Stimulated activated CD8-positive, alpha-beta memory T cell treated with anti-CD3 and anti-CD28 coated beads, Interleukin-12 subunit alpha, Interleukin-12 subunit beta, amount 100 ng/mL, for 1 hour (primary cell): ENCODE measurements around the gene RAP1GAP.
"Not testable (repeated sequence)": the region's sequence is repeated elsewhere in the genome, so short reads cannot be mapped to it uniquely, and the experiment has no call there.

ENCODE experiments used
- DNase-seq: peaks from one replicate; pipeline ENCODE4 v3.0.0-alpha.2; 2020; ENCODE audit warnings: low read depth

The RAP1GAP gene

GRCh38 chr1:21569820-21570527 lies 99.2 kb downstream of the RAP1GAP start:
- DNase-seq, result no peak

GRCh38 chr1:21568809-21569385 lies 100.3 kb downstream of the RAP1GAP start:
- no peak for DNase-seq

DNA sequence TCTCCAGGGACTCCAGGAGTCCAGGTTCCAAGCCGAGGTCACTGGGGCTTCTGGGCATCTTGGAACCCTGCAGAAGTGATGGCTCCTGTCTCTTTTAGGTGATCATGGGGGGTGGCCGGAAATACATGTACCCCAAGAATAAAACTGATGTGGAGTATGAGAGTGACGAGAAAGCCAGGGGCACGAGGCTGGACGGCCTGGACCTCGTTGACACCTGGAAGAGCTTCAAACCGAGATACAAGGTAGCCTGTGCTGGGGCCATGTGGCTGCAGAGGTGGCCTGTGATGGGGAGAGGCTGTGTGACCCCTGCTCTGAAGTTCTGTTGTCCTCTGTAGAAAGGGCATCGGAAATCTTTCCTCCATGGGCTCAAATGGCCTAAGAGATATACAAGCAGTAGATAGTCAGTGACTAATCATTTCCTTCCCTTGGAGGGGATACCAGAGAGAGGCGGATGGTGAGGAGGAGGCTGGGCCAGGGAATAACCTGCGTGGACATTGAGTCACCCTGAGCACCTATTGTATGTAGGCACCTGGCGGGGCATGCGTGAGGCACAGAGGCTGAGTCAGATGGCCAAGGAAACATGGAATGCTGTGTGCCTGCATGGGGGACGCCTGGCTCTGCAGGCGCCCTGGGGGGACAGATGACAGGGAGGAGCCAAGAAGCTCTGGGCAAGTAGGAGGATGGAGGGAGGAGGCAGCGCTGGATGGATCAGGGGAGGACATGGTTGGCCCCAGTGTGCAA lies 101.0 kb downstream of the RAP1GAP start:
- no peak for DNase-seq

GRCh38 chr1:21567241-21568005 lies 101.7 kb downstream of the RAP1GAP start:
- no peak for DNase-seq

DNA sequence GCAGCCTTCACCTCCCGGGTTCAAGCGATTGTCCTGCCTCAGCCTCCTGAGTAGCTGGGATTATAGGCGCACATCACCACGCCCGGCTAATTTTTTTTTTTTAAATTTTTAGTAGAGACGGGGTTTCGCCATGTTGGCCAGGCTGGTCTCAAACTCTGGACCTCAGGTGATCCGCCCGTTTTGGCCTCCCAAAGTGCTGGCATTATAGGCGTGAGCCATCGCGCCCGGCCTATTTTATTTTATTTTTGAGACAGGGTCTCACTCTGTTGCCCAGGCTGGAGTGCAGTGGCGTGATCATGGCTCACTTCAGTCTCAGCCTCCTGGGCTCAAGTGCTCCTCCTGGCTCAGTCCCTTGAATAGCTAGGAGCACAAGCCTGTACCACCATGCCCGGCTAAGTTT lies 102.8 kb downstream of the RAP1GAP start:
- not testable (repeated sequence) for DNase-seq

- no peak for DNase-seq
Observed at GRCh38 chr1:21565285-21565684, 103.9 kb downstream of the RAP1GAP start.

GRCh38 chr1:21564521-21565095 lies 104.5 kb downstream of the RAP1GAP start:
- DNase-seq, result no peak

- DNase-seq, result no peak
Observed at GRCh38 chr1:21563971-21564370, 105.2 kb downstream of the RAP1GAP start.

- DNase-seq, result no peak
Observed at GRCh38 chr1:21562896-21563295, 106.3 kb downstream of the RAP1GAP start.

DNA sequence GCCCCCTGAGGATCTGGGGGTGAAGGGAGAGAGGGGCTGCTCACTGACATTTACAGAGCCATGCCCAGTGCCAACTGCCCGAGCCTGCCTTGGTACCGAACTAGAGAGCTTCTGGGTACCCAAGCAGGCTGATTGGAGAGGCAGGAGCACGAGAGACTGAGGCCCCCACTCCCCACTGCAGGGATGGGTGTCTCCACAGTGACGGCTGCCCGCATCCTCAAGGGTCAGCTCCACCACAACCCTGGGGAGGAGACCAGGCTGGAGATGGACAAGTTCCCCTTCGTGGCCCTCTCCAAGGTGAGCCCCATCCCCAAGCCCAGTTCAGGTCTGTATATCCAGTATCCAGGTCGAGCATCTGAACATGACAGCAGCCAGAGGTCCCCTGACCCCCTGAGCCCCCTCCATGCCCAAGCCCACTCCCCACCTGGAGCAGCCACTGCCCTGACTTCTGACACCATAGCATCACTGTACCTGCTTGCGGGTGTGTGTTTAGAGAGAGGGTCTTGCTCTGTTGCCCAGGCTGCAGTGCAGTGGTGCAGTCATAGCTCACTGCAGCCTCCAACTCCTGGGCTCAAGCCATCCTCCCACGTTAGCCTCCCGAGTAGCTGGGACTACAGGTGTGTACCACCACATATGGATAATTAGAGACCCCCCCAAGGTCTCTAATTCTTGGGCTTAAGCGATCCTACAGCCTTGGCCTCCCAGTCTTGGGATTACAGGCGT lies 108.1 kb downstream of the RAP1GAP start:
- DNase-seq, result no peak

GRCh38 chr1:21559788-21560567 lies 109.2 kb downstream of the RAP1GAP start:
- no peak for DNase-seq

- no peak for DNase-seq
Observed at GRCh38 chr1:21553116-21553926, 115.8 kb downstream of the RAP1GAP start.

GRCh38 chr1:21552715-21553114 lies 116.4 kb downstream of the RAP1GAP start:
- no peak for DNase-seq

- DNase-seq, result no peak
Observed at GRCh38 chr1:21550866-21551475, 118.2 kb downstream of the RAP1GAP start.

- no peak for DNase-seq
Observed at GRCh38 chr1:21550097-21550496, 119.1 kb downstream of the RAP1GAP start.

DNA sequence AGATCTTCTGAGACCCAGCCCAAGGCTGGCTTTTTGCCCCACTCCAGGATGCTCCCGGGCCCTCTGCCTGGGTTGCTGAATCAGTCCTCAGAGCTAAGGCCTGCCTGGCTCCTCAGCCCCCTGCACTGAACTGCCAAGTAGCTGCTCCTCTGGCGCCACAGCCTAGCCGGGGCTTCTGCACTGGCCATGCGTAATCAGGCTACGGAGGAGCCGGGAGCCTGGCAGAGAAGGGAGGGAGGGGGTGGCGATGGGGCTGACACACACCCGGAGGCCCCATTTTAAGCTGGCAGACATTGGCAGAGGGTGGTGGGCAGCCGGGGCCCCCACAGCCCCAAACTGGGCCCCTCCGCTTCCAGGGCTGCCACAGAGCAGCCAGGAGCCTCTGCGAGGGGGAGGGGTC lies 121.3 kb downstream of the RAP1GAP start:
- DNase-seq, result no peak
